Kidney glomerular epithelial cell (primary cell): ENCODE results near the gene TRPV5.
"Not testable (repeated sequence)": the region's sequence is repeated elsewhere in the genome, so short reads cannot be mapped to it uniquely, and the experiment has no call there.

ENCODE experiments used
- DNase-seq: peaks from one replicate; lab custom pipeline; 2025; lab: John Stamatoyannopoulos, UW

TRPV5 gene

GRCh38 chr7:142933624-142934023 is at the start of gene TRPV5:
Gene TRPV5 (minus strand): TSS chr7:142933746. CDS start chr7:142933459, 287 bp downstream.
- DNase-seq, result no peak

- not testable (repeated sequence) for DNase-seq
Observed at GRCh38 chr7:142978402-142978801, 44.9 kb upstream of the TRPV5 start.

GRCh38 chr7:142974626-142975025 is 41.1 kb upstream of the TRPV5 start:
- DNase-seq, result no peak

- no peak for DNase-seq
Observed at GRCh38 chr7:142969183-142969582, 35.6 kb upstream of the TRPV5 start.

GRCh38 chr7:142968229-142968628 is 34.7 kb upstream of the TRPV5 start:
- DNase-seq, result no peak

GRCh38 chr7:142964502-142965246 is 31.1 kb upstream of the TRPV5 start:
- no peak for DNase-seq

- no peak for DNase-seq
Observed at GRCh38 chr7:142963993-142964392, 30.4 kb upstream of the TRPV5 start.

GRCh38 chr7:142962991-142963390 is 29.4 kb upstream of the TRPV5 start:
- no peak for DNase-seq

- no peak for DNase-seq
Observed at GRCh38 chr7:142961973-142962926, 28.7 kb upstream of the TRPV5 start, which contains the start of gene KEL. Gene KEL (minus strand): TSS chr7:142962363. CDS start chr7:142962206, 157 bp downstream.

GRCh38 chr7:142961595-142961972 is 28.0 kb upstream of the TRPV5 start:
- no peak for DNase-seq

GRCh38 chr7:142960955-142961512 is 27.5 kb upstream of the TRPV5 start:
- DNase-seq, result no peak

GRCh38 chr7:142959202-142959601 is 25.7 kb upstream of the TRPV5 start:
- DNase-seq, result no peak

- DNase-seq, result no peak
Observed at GRCh38 chr7:142957723-142958122, 24.2 kb upstream of the TRPV5 start.

- peak; percentile 32 for DNase-seq
Observed at GRCh38 chr7:142956951-142957623, 23.5 kb upstream of the TRPV5 start.

GRCh38 chr7:142954680-142955268 is 21.2 kb upstream of the TRPV5 start:
- DNase-seq, result no peak

- DNase-seq, result no peak
Observed at GRCh38 chr7:142950235-142950634, 16.7 kb upstream of the TRPV5 start.

- no peak for DNase-seq
Observed at GRCh38 chr7:142948603-142949002, 15.1 kb upstream of the TRPV5 start.

GRCh38 chr7:142945001-142945400 is 11.5 kb upstream of the TRPV5 start:
- no peak for DNase-seq

- DNase-seq, result no peak
Observed at GRCh38 chr7:142943706-142944268, 10.2 kb upstream of the TRPV5 start.

GRCh38 chr7:142942746-142943145 is 9.2 kb upstream of the TRPV5 start:
- DNase-seq, result no peak

- no peak for DNase-seq
Observed at GRCh38 chr7:142941541-142941940, 8.0 kb upstream of the TRPV5 start.
